AG04449 (cell line): ENCODE data around the gene SEMG1.

Experiments
- CTCF ChIA-PET: fragments of 350-600 bp; formaldehyde crosslinking; extraction: SDS; loops from one replicate; lab custom pipeline; 2021; ENCODE audit warnings: antibody characterized with exemption; lab: Yijun Ruan, JAX
- POLR2A ChIA-PET: fragments of 400-600, 350-600 bp; formaldehyde crosslinking; extraction: SDS; loops from one replicate; lab custom pipeline; 2020; ENCODE audit warnings: antibody characterized with exemption, inconsistent platforms; lab: Yijun Ruan, JAX
- DNase-seq: peaks from one replicate; pipeline ENCODE4 v3.0.0-alpha.2; 2010; ENCODE audit warnings: low read depth, low spot score
- H3K4me3 ChIP-seq: 2 replicates; pipeline ENCODE4 v1.5.1; 2011; ENCODE audit warnings: low read depth, mild to moderate bottlenecking, control low read depth, low read length
- CTCF ChIP-seq: IDR thresholded peaks from one replicate; pipeline ENCODE4 v1.5.1; 2011; ENCODE audit warnings: mild to moderate bottlenecking, moderate library complexity, low read length, control low read depth, inconsistent platforms; ENCODE audit not compliant: insufficient read depth; ENCODE audit errors: missing control alignments

The SEMG1 gene

GRCh38 chr20:45229264-45230056 lies 22.6 kb downstream of the SEMG1 start:
- no peak overlapping the region for H3K4me3 ChIP-seq
- no peak for DNase-seq
- CTCF ChIA-PET: no interaction called here
- TF ChIP-seq CTCF: peak; percentile 39
- POLR2A ChIA-PET: no interaction called here

GRCh38 chr20:45230631-45231030 lies 23.8 kb downstream of the SEMG1 start:
- H3K4me3 ChIP-seq: no peak overlapping the region
- CTCF ChIA-PET: no interaction called here
- TF ChIP-seq CTCF: no peak
- no peak for DNase-seq
- POLR2A ChIA-PET: no interaction called here

- no peak overlapping the region for H3K4me3 ChIP-seq
- CTCF ChIA-PET: no interaction called here
- TF ChIP-seq CTCF: peak; percentile 24
- POLR2A ChIA-PET: no interaction called here
- DNase-seq: no peak
These were observed 29.2 kb downstream of the SEMG1 start for GRCh38 chr20:45235995-45236394.

GRCh38 chr20:45238139-45238538 lies 31.3 kb downstream of the SEMG1 start:
- no peak for TF ChIP-seq CTCF
- CTCF ChIA-PET: interaction anchor here (1.0 kb wide), 1 partner anchor 194 kb away, joined by 4 read pairs; no protein-coding TSS in a partner anchor

GRCh38 chr20:45246109-45246508 lies 39.3 kb downstream of the SEMG1 start:
- no peak overlapping the region for H3K4me3 ChIP-seq
- POLR2A ChIA-PET: no interaction called here
- TF ChIP-seq CTCF: no peak
- CTCF ChIA-PET: no interaction called here
- no peak for DNase-seq

More at GRCh38 chr20:45238139-45238538, 31.3 kb downstream of the SEMG1 start:
- POLR2A ChIA-PET: no interaction called here
- H3K4me3 ChIP-seq: no peak overlapping the region
- DNase-seq: no peak

GRCh38 chr20:45247865-45248264 lies 41.0 kb downstream of the SEMG1 start:
- TF ChIP-seq CTCF: no peak
- ChIA-PET POLR2A (no interaction called here), CTCF (no interaction called here)
- no peak for DNase-seq
- no peak overlapping the region for H3K4me3 ChIP-seq
